Neural cell (in vitro differentiated cells): Measurements from ENCODE around the gene CD3G. TPM values are rescaled to one million over a fixed set of nuclear protein-coding genes. Genes with fewer than 3 reads are reported as not detected.

Experiments
- H2AFZ ChIP-seq: fragments of 200-600, 300-800 bp; sonication (generic), shearing (Covaris generic); 2 replicates; pipeline ENCODE4 v1.6.0; 2014; ENCODE audit warnings: low read depth, mild to moderate bottlenecking, antibody characterized with exemption, low read length, moderate library complexity
- H3F3A ChIP-seq: fragments of 200-600 bp; shearing (Covaris generic); 2 replicates; pipeline ENCODE4 v1.6.1; 2016; ENCODE audit warnings: mild to moderate bottlenecking, moderate library complexity, mixed read lengths, antibody characterized with exemption, low read length; ENCODE audit not compliant: insufficient read depth, poor library complexity, severe bottlenecking
- H3K27ac ChIP-seq: fragments of 200-600, 300-800 bp; sonication (generic), shearing (Covaris generic); 2 replicates; pipeline ENCODE4 v1.5.1; 2014; ENCODE audit warnings: mild to moderate bottlenecking, low read length, moderate library complexity
- H3K27me3 ChIP-seq: fragments of 300-800, 200-600 bp; sonication (generic), shearing (Covaris generic); 2 replicates; pipeline ENCODE4 v1.6.0; 2014; ENCODE audit warnings: mild to moderate bottlenecking, low read depth, low read length, moderate library complexity; ENCODE audit not compliant: insufficient read depth
- H3K36me3 ChIP-seq: fragments of 300-800, 200-600 bp; sonication (generic), shearing (Covaris generic); 2 replicates; pipeline ENCODE4 v1.5.1; 2014; ENCODE audit warnings: mild to moderate bottlenecking, antibody characterized with exemption, low read length, moderate library complexity; ENCODE audit not compliant: insufficient read depth
- H3K4me2 ChIP-seq: fragments of 300-800, 200-600 bp; sonication (generic), shearing (Covaris generic); 2 replicates; pipeline ENCODE4 v1.6.0; 2014; ENCODE audit warnings: mild to moderate bottlenecking, low read length
- H3K4me3 ChIP-seq: fragments of 300-800, 200-600 bp; sonication (generic), shearing (Covaris generic); 2 replicates; pipeline ENCODE4 v1.5.1; 2014; ENCODE audit warnings: mild to moderate bottlenecking, low read length, moderate library complexity
- H3K79me2 ChIP-seq: fragments of 200-600 bp; shearing (Covaris generic); replicated peaks from 2 replicates; pipeline ENCODE4 v1.6.0; 2014; ENCODE audit warnings: mild to moderate bottlenecking, low read length, moderate library complexity; ENCODE audit not compliant: insufficient read depth
- H3K9ac ChIP-seq: fragments of 300-800, 200-600 bp; sonication (generic), shearing (Covaris generic); 2 replicates; pipeline ENCODE4 v1.6.1; 2016; ENCODE audit warnings: mild to moderate bottlenecking, low read length, mixed read lengths
- H3K9me2 ChIP-seq: fragments of 200-600 bp; shearing (Covaris generic); 2 replicates; pipeline ENCODE4 v1.6.1; 2016; ENCODE audit warnings: mild to moderate bottlenecking, low read length, mixed read lengths; ENCODE audit not compliant: insufficient read depth
- H3K9me3 ChIP-seq: fragments of 200-600, 300-800 bp; sonication (generic), shearing (Covaris generic); 2 replicates; pipeline ENCODE4 v1.6.1; 2016; ENCODE audit warnings: mild to moderate bottlenecking, mixed run types, low read length, moderate library complexity, mixed read lengths
- H4K20me1 ChIP-seq: fragments of 200-600 bp; shearing (Covaris generic); 2 replicates; pipeline ENCODE4 v1.6.1; 2016; ENCODE audit warnings: mild to moderate bottlenecking, mixed run types; ENCODE audit not compliant: insufficient read depth
- CTCF ChIP-seq: fragments of 450-650 bp; IDR thresholded peaks from 2 replicates; pipeline ENCODE4 v1.5.1; 2014; ENCODE audit warnings: antibody characterized with exemption, mild to moderate bottlenecking, moderate library complexity; ENCODE audit not compliant: poor library complexity, severe bottlenecking
- EP300 ChIP-seq: fragments of 450-650 bp; conservative IDR thresholded peaks from 2 replicates; pipeline ENCODE4 v1.6.1; 2014; ENCODE audit warnings: antibody characterized with exemption, mild to moderate bottlenecking, moderate library complexity; ENCODE audit not compliant: poor library complexity, severe bottlenecking
- EZH2 ChIP-seq: fragments of 200-600, 300-800 bp; shearing (Covaris generic), sonication (generic); IDR thresholded peaks from 2 replicates; pipeline ENCODE4 v1.6.1; 2014; ENCODE audit warnings: antibody characterized with exemption, low read length, borderline replicate concordance, mild to moderate bottlenecking; ENCODE audit not compliant: insufficient read depth, poor library complexity, severe bottlenecking
- MXI1 ChIP-seq: fragments of 450-650 bp; conservative IDR thresholded peaks from 2 replicates; pipeline ENCODE4 v1.6.1; 2014; ENCODE audit warnings: antibody characterized with exemption, mild to moderate bottlenecking; ENCODE audit not compliant: poor library complexity, severe bottlenecking
- POLR2AphosphoS5 ChIP-seq: IDR thresholded peaks from 2 replicates; pipeline ENCODE4 v1.6.1; 2012
- RAD21 ChIP-seq: fragments of 450-650 bp; conservative IDR thresholded peaks from 2 replicates; pipeline ENCODE4 v1.6.1; 2014; ENCODE audit warnings: antibody characterized with exemption, mild to moderate bottlenecking, moderate library complexity
- REST ChIP-seq: IDR thresholded peaks from 2 replicates; pipeline ENCODE4 v1.6.1; 2012; ENCODE audit warnings: borderline replicate concordance
- SMC3 ChIP-seq: fragments of 450-650 bp; conservative IDR thresholded peaks from 2 replicates; pipeline ENCODE4 v1.6.1; 2014; ENCODE audit warnings: antibody characterized with exemption, mild to moderate bottlenecking, moderate library complexity; ENCODE audit not compliant: poor library complexity
- TAF1 ChIP-seq: IDR thresholded peaks from 2 replicates; pipeline ENCODE4 v1.6.1; 2012; ENCODE audit warnings: low read depth
- polyA plus RNA-seq: library from polyadenylated mRNA; depleted of rRNA; stranded (reverse); fragments of >200 nt; gene quantifications from 2 replicates; pipeline ENCODE4 v1.2.3, GENCODE V29; 2014

The CD3G gene
- polyA plus RNA-seq, 1 donor from 2014 or later, result not detected

GRCh38 chr11:118373871-118374270 is 29.7 kb downstream of the CD3G start:
- Histone ChIP-seq H3K36me3 (peaks cover 8% of the 10 kb centered on the region), H2AFZ (no peak overlapping the region), H3K4me3 (no peak overlapping the region), H3K9me3 (no peaks in the 10 kb centered on the region), H3K9ac (no peak overlapping the region), H3K27me3 (no peaks in the 10 kb centered on the region), H3K4me2 (no peak overlapping the region), H3K27ac (no peak overlapping the region), H3F3A (no peaks in the 10 kb centered on the region), H3K79me2 (no peaks in the 10 kb centered on the region), H4K20me1 (no peaks in the 10 kb centered on the region), H3K9me2 (no peaks in the 10 kb centered on the region)
- TF ChIP-seq POLR2AphosphoS5 (no peak), REST (no peak), EP300 (no peak), TAF1 (no peak), EZH2 (no peak), SMC3 (no peak), CTCF (no peak), RAD21 (no peak), MXI1 (no peak)

- Histone ChIP-seq H3K27me3 (no peaks in the 10 kb centered on the region), H3K4me3 (no peak overlapping the region), H3K9ac (no peak overlapping the region), H3F3A (no peaks in the 10 kb centered on the region), H3K36me3 (peaks cover 3% of the 10 kb centered on the region), H3K27ac (no peak overlapping the region), H3K9me3 (no peaks in the 10 kb centered on the region), H4K20me1 (no peaks in the 10 kb centered on the region), H3K79me2 (no peaks in the 10 kb centered on the region), H3K4me2 (no peak overlapping the region), H3K9me2 (no peaks in the 10 kb centered on the region), H2AFZ (no peak overlapping the region)
- TF ChIP-seq EP300 (no peak), TAF1 (no peak), RAD21 (no peak), SMC3 (no peak), POLR2AphosphoS5 (no peak), EZH2 (no peak), REST (no peak), MXI1 (no peak), CTCF (no peak)
These were observed 30.6 kb downstream of the CD3G start for GRCh38 chr11:118374729-118375128.
